Lower leg skin (tissue), 4 donors: ENCODE results near the gene HOXA13. TPM values are rescaled to one million over a fixed set of nuclear protein-coding genes. Genes with fewer than 3 reads are reported as not detected.
A peak's percentile ranks its signal among the peaks of the same experiment; 100 is the strongest.

ENCODE experiments used
- DNase-seq, 2 donors: peaks; one replicate each; pipeline ENCODE4 v3.0.0-alpha.2; 2019; ENCODE audit warnings: low spot score in 2 of 2
- H3K4me3 ChIP-seq: fragments of 200-600 bp; sonication (generic); 2 replicates; pipeline ENCODE4 v1.5.1; 2017; ENCODE audit warnings: mild to moderate bottlenecking, low read depth; ENCODE audit not compliant: poor library complexity, severe bottlenecking
- CTCF ChIP-seq, 3 donors: fragments of 450-650 bp; IDR thresholded peaks; one replicate each; pipeline ENCODE4 v1.5.1; 2016; ENCODE audit warnings: antibody characterized with exemption in 3 of 3, mild to moderate bottlenecking in 3 of 3, moderate library complexity in 2 of 3
- POLR2A ChIP-seq, 2 donors: fragments of 450-650 bp; IDR thresholded peaks; one replicate each; pipeline ENCODE4 v1.6.1; 2016 to 2017; ENCODE audit warnings: antibody characterized with exemption in 2 of 2, mild to moderate bottlenecking in 1 of 2, moderate library complexity in 1 of 2
- WGBS, 2 donors: methylation state at CpG; one replicate each; pipeline ENCODE4 v1.1.5; 2018; 5-methylcytosine and 5-hydroxymethylcytosine counted together
- intact Hi-C: fragments of 100-400 bp; cut with DNase I; formaldehyde crosslinking; loops from one replicate; pipeline ENCODE4 v1.15.0; 2023; ENCODE audit warnings: low total_unique reads
- total RNA-seq, 4 donors: library from RNA; depleted of rRNA; stranded (reverse); fragments of >200 nt; gene quantifications; one replicate each; pipeline ENCODE4 v1.1.0, GENCODE V29; 2016

Gene HOXA13
- total RNA-seq, 4 donors from 2014 or later = 0.11 to 0.54 (median 0.27) TPM

GRCh38 chr7:27173956-27174873 is 25.7 kb downstream of the HOXA13 start, which contains the start of gene HOXA10:
Gene HOXA10, minus strand, starts transcription at chr7:27174320. Its CDS starts 14 bp downstream, at chr7:27174306.
- H3K4me3 ChIP-seq = peak within 1 kb of the TSS; percentile 64
- no peak for TF ChIP-seq POLR2A (IDR thresholded peaks at IDR 0.05)
- TF ChIP-seq CTCF (IDR thresholded peaks at IDR 0.05) = no peak
- WGBS, 2 donors = 17 to 38% methylated on average over 53 to 66 of the region's 82 CpGs
- intact Hi-C loops = no loop called here
- peak in 1 of 2 donors; percentile 93 for DNase-seq

DNA sequence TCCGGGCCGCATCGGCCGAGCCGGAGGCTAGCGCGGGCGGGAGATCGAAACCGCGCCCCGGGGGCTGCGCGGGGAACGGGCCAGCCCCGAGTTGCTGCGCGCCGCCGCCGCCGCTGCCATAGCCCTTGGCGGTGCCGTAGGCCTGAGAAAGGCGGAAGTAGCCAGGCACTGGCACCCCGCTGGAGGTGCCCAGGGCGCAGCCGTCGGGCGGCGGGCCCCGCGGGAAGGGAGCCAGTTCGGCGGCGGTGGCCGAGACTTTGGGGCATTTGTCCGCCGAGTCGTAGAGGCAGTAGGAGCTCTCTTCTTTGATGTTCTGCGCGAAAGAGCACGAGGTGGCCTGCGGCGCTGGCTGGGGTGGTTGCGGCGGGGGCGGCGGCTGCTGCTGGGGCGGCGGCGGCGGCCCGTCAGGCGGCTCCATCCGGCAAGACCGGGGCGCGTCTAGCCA is 26.4 kb downstream of the HOXA13 start:
- 1% methylated on average over 42 of the region's 59 CpGs; no CpG with 5 or more reads in 1 of the 2 donors for WGBS, 2 donors

DNA sequence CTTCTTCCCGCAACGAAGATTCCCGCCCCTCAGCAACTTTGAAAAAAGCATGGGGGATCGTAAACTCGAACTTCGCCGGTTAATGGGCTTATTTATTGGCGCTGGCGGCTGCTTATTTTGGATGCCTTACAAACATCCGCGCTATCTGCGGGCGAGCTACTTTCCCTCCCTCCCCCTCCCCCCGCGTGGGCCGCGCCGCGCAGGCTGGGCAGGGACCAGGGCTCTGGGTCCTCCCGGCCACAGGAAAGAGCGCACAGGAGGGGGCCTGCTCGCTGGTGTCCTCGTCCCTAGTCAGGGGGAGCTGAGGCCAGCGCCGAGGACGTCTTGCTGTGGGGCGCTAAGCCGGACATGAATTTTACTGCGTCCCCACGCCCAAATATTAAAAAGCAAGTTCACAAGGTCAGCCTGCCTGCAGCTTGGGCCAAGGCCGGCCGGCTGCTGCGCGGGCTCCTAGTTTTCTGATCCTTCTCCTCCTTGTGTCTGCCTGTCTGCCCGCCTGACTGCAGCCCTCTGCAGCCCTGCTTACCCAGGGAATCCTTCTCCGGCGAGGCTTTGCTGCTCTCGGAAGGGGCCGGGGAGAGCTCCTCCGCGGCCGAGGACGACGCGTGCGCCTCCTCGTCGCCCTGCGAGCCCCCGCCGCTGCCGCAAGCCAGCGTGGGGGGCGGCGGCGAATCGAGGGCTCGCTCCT is 26.9 kb downstream of the HOXA13 start:
- peak overlapping the region; percentile 64 for H3K4me3 ChIP-seq
- TF ChIP-seq CTCF (IDR thresholded peaks at IDR 0.05) (no peak), POLR2A (IDR thresholded peaks at IDR 0.05) (no peak)
- intact Hi-C loops = no loop called here
- DNase-seq = peak in 1 of 2 donors; percentile 95
- 0 to 4% methylated on average over 37 to 54 of the region's 58 CpGs for WGBS, 2 donors

More for the DNA sequence above, 26.4 kb downstream of the HOXA13 start:
- TF ChIP-seq POLR2A (IDR thresholded peaks at IDR 0.05) = no peak
- TF ChIP-seq CTCF (IDR thresholded peaks at IDR 0.05) = no peak
- intact Hi-C loops = no loop called here
- H3K4me3 ChIP-seq = peak overlapping the region; percentile 64
- peak in 1 of 2 donors; percentile 89 for DNase-seq

DNA sequence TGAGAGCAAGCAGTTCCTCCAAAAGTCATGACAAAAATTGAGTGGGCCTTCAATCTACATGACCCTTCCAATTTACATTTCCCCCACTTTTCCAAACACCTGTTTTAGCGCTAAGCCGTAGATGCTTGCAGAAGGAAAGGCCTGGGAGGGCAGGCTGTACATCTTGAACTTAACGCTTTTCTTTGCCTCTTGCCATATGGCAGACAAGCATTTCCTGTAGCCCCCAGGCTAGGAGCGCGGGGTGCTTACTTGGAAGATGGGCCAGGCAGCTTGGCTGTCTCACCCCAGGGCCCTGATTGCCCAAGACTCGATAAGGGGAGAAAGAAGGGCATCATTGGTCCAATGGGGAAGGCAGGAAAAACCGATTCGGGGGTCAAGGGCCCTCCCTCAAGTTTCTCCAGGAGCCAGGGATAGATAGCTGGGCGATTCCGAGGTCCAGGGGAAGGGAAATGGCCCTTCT is 27.5 kb downstream of the HOXA13 start:
- intact Hi-C loops = no loop called here
- no peak for TF ChIP-seq POLR2A (IDR thresholded peaks at IDR 0.05)
- TF ChIP-seq CTCF (IDR thresholded peaks at IDR 0.05) = no peak
- WGBS, 2 donors = 15 to 19% methylated on average over 10 of the region's 10 CpGs
- peak in 1 of 2 donors; percentile 88 for DNase-seq
- H3K4me3 ChIP-seq = peak overlapping the region; percentile 64

DNA sequence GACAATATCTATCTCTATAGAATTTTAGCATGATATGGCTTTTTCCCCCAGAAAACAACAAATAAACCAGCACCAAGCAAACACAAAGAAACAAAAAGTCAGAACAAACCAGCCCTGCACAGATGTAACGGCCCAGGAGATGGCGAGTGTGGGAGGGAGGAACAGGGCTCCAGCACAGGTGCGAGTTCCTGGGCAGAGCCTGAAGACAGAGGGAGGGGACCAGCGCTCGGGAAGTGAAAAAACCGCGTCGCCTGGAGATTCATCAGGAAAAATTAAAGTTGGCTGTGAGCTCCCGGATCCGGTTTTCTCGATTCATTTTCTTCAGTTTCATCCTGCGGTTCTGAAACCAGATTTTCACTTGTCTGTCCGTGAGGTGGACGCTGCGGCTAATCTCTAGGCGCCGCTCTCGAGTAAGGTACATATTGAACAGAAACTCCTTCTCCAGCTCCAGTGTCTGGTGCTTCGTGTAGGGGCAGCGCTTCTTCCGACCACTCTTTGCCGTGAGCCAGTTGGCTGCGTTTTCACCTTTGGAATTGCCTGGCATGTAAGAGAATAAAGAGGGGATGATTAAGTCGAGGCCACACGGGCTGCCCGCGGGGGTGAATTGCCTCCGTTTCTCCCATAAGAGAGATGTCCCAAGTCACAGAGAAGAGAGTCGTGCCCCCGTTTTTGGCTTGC is 28.1 kb downstream of the HOXA13 start:
- intact Hi-C loops = no loop called here
- no peak for TF ChIP-seq POLR2A (IDR thresholded peaks at IDR 0.05)
- no peak for TF ChIP-seq CTCF (IDR thresholded peaks at IDR 0.05)
- peak in 1 of 2 donors; percentile 85 for DNase-seq
- WGBS, 2 donors = 17 to 19% methylated on average over 30 of the region's 30 CpGs
- H3K4me3 ChIP-seq = peak overlapping the region; percentile 64
